Fibroblast of villous mesenchyme (primary cell): ENCODE measurements around the gene IFT74. TPM values are rescaled to one million over a fixed set of nuclear protein-coding genes. Genes with fewer than 3 reads are reported as not detected.

Experiments used
- DNase-seq: peaks from one replicate; pipeline ENCODE4 v3.0.0-alpha.2; 2010; ENCODE audit warnings: low read depth
- H3K4me3 ChIP-seq: 2 replicates; pipeline ENCODE4 v1.5.1; 2011; ENCODE audit warnings: low read depth, mild to moderate bottlenecking, low read length
- CTCF ChIP-seq: IDR thresholded peaks from 2 replicates; pipeline ENCODE4 v1.5.1; 2012; ENCODE audit warnings: low read depth, mild to moderate bottlenecking, low read length; ENCODE audit not compliant: insufficient read depth
- total RNA-seq: library from RNA; depleted of rRNA; stranded (reverse); fragments of >200 nt; gene quantifications from 2 replicates; pipeline ENCODE4 v1.2.3, GENCODE V29; 2012

Gene IFT74
- total RNA-seq, 1 donor, result 15.5 TPM

GRCh38 chr9:27059907-27060306, 103.7 kb downstream of the IFT74 start:
- TF ChIP-seq CTCF, result no peak
- no peak overlapping the region for H3K4me3 ChIP-seq
- no peak for DNase-seq

GRCh38 chr9:27065288-27065687, 109.1 kb downstream of the IFT74 start:
- H3K4me3 ChIP-seq, result no peak overlapping the region
- DNase-seq, result no peak
- no peak for TF ChIP-seq CTCF

GRCh38 chr9:27073841-27074728, 117.9 kb downstream of the IFT74 start:
- DNase-seq, result peak; percentile 7

GRCh38 chr9:27078685-27079084, 122.5 kb downstream of the IFT74 start:
- H3K4me3 ChIP-seq, result no peak overlapping the region
- TF ChIP-seq CTCF, result no peak
- DNase-seq, result no peak

More at GRCh38 chr9:27073841-27074728, 117.9 kb downstream of the IFT74 start:
- TF ChIP-seq CTCF, result no peak
- no peak overlapping the region for H3K4me3 ChIP-seq

GRCh38 chr9:27085456-27085855, 129.2 kb downstream of the IFT74 start:
- no peak for TF ChIP-seq CTCF
- DNase-seq, result peak; percentile 53
- H3K4me3 ChIP-seq, result no peak overlapping the region

GRCh38 chr9:27086818-27087680, 130.8 kb downstream of the IFT74 start:
- DNase-seq, result peak; percentile 91
- H3K4me3 ChIP-seq, result peak overlapping the region; percentile 7
- TF ChIP-seq CTCF, result no peak
